22Rv1 (cell line): ENCODE results near the gene YWHAG.
A peak's percentile ranks its signal among the peaks of the same experiment; 100 is the strongest.

Experiments used
- H3K27ac ChIP-seq: fragments of 450-650 bp; 2 replicates; pipeline ENCODE4 v1.5.1; 2017
- CTCF ChIP-seq: fragments of 450-650 bp; IDR thresholded peaks from 2 replicates; pipeline ENCODE4 v1.5.1; 2017; ENCODE audit warnings: mild to moderate bottlenecking
- ZFX ChIP-seq: fragments of 450-650 bp; IDR thresholded peaks from 2 replicates; pipeline ENCODE4 v1.6.1; 2017; ENCODE audit warnings: antibody characterized with exemption, borderline replicate concordance

Gene YWHAG

GRCh38 chr7:76286842-76287403 is 71.9 kb downstream of the YWHAG start:
- no peak overlapping the region for H3K27ac ChIP-seq
- TF ChIP-seq CTCF (no peak), ZFX (no peak)

GRCh38 chr7:76285604-76286374 is 73.0 kb downstream of the YWHAG start:
- no peak overlapping the region for H3K27ac ChIP-seq
- no peak for TF ChIP-seq ZFX
- TF ChIP-seq CTCF, result no peak

- no peak overlapping the region for H3K27ac ChIP-seq
- TF ChIP-seq CTCF, result no peak
- no peak for TF ChIP-seq ZFX
Observed at GRCh38 chr7:76283254-76284159, 75.3 kb downstream of the YWHAG start.

GRCh38 chr7:76282344-76283253 is 76.2 kb downstream of the YWHAG start:
- peak overlapping the region; percentile 42 for H3K27ac ChIP-seq
- TF ChIP-seq CTCF (no peak), ZFX (no peak)

GRCh38 chr7:76281706-76282343 is 77.0 kb downstream of the YWHAG start:
- 0 out of 2 replicates have a peak overlapping the region, but pooled peaks have one; percentile 42 for H3K27ac ChIP-seq
- no peak for TF ChIP-seq ZFX
- no peak for TF ChIP-seq CTCF

DNA sequence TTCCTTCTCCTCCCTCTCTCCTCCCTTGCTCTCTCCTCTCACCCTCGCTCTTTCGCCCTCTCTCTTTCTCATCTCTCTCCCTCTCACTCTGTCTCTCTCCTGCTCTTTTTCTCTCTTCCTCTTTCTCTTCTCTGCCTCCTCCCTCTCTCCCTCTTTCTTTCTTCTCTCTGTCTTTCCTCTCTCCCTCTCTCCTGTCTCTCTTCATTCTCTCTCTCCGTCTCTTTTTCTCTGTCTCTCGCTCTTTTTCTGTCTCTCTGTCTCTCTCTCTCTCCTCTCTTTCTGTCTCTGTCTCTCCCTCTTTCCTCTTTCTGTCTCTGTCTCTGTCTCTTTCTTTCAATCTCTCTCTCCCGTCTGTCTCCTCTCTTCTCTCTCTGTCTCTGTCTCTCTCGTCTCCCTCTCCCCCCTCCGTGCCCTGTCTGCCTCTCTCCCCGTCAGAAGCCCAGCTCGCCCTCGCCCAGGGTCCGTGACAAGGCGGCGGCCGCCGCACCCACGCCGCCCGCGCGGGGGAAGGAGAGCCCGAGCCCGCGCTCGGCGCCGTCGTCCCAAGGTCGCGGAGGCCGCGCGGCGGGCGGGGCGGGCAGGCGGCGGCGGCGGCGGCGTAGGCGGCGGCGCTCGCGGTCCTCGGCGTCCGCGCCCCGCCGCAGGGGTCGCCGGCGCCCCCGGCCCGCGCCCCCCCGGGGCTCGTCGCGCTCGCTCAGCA is 77.6 kb downstream of the YWHAG start:
- TF ChIP-seq CTCF (no peak), ZFX (no peak)
- H3K27ac ChIP-seq, result no peak overlapping the region
